Erythroblast (primary cell): ENCODE data around the gene PWWP2B.

Experiments used
- GATA1 ChIP-seq: IDR thresholded peaks from 2 replicates; pipeline ENCODE4 v1.6.1; 2011; ENCODE audit warnings: low read depth, mild to moderate bottlenecking, control low read depth, low read length, moderate library complexity
- POLR2A ChIP-seq: IDR thresholded peaks from 2 replicates; pipeline ENCODE4 v1.6.1; 2011; ENCODE audit warnings: mild to moderate bottlenecking, low read length

DNA sequence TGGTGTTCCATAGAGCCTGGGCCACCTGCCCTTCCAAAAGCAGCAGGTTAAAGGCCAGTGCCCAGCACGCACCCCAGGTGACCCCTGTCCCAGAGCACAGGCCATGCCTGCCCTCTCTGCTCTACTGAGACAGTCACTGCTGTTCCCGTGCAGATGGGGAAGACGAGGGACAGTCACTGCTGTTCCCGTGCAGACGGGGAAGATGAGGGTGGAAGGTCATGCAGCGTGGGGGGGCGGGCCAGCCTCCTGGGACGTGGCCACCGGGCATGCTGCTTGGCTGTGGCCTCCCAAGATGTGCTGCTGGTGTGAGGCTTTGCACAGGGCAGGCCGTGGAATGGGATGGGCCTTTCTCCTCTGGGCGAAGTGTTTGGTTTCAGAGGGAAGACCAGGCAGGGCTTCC is 46.6 kb upstream of the PWWP2B start:
- no peak for TF ChIP-seq POLR2A
- TF ChIP-seq GATA1: no peak
